HT-29 (cell line): ENCODE measurements around the gene SUSD6. TPM values are rescaled to one million over a fixed set of nuclear protein-coding genes. Genes with fewer than 3 reads are reported as not detected.

Experiments used
- DNase-seq: peaks from one replicate; pipeline ENCODE4 v3.0.0-alpha.2; 2015; ENCODE audit warnings: low spot score
- total RNA-seq: library from RNA; depleted of rRNA; stranded (reverse); fragments of >200 nt; shearing (Covaris generic); gene quantifications from 2 replicates; pipeline ENCODE4 v1.2.3, GENCODE V29; 2014; rRNA removed

The SUSD6 gene
- total RNA-seq, 1 experiment from 2014 or later = 10.9 TPM

DNA sequence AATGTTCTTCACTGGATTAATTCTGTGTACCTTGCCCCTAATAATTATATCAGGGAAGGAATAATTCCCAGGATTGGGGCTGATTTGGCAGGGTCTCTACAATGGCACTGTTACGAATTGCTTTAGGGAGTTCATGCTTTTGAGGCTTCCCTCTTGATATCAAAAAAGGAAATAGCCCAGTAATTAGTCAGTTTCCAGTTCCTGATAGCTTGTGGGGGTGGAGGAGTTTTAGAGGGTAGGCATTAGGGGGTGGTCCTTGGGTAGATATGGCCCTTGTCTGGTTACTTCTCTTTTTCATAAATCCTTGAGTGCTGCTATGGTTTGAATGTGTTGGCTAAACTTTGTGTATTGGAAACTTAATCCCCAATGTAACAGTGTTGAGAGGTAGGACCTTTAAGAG, 149.4 kb downstream of the SUSD6 start:
- DNase-seq = no peak

DNA sequence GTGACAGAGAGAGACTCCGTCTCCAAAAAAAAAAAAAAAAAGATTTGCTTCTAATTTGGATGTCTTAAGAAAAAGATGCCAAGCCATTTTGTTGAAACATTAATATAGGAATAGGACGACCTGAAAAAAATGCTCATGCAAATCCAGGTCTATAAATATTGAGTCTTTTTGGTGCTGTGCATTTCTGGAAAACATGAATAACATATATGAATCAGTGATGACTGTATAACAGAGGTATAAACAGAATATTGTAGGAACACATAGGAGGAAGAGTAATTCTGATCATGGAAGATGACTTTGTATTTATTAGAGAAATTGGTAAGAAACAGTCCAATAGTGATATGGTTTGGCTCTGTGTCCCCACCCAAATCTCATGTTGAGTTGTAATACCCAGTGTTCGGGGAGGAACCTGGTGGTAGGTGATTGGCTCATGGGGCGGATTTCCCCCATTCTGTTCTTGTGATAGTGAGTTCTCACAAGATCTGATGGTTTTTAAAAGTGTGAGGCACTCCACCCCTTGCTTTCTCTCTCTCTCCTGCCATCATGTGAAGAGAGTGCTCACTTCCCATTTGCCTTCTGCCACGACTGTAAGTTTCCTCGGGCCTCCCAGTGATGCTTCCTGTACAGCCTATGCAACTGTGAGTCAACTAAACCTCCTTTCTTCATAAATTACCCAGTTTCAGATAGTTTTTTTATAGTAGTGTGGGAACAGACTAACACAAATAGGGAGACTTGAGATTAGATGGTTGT, 152.5 kb downstream of the SUSD6 start:
- no peak for DNase-seq

Other genes starting within 250 kb of the SUSD6 start
- 50.2 and 52.3 TPM in 2 replicates for gene ERH, start 213.3 kb upstream of the SUSD6 start, total RNA-seq
- 48.0 and 51.4 TPM in 2 replicates for gene SLC39A9, start 212.9 kb upstream of the SUSD6 start, total RNA-seq
- gene PLEKHD1, start 126.9 kb upstream of the SUSD6 start, total RNA-seq = not detected in 2 replicates
- not detected in 2 replicates for gene CCDC177, start 36.7 kb upstream of the SUSD6 start, total RNA-seq
- 93.3 and 126 TPM in 2 replicates for gene SRSF5, start 155.5 kb downstream of the SUSD6 start, total RNA-seq
- gene SLC10A1, start 185.6 kb downstream of the SUSD6 start, total RNA-seq = not detected in 2 replicates